Keratinocyte (primary cell): ENCODE results near the gene OGDH. TPM values are rescaled to one million over a fixed set of nuclear protein-coding genes. Genes with fewer than 3 reads are reported as not detected.
A peak's percentile ranks its signal among the peaks of the same experiment; 100 is the strongest.

ENCODE experiments used
- DNase-seq: peaks from one replicate; pipeline ENCODE4 v3.0.0-alpha.2; 2011; ENCODE audit warnings: low read depth, missing footprints, low spot score
- FAIRE-seq: peaks from 2 replicates; lab custom pipeline; 2011; peaks lifted over from hg19 to GRCh38; lab: Jason Lieb, UNC
- H2AFZ ChIP-seq: 2 replicates; pipeline ENCODE4 v1.6.0; 2012; ENCODE audit warnings: low read length, control low read depth, inconsistent platforms; ENCODE audit not compliant: control insufficient read depth
- H3K27ac ChIP-seq: 2 replicates; pipeline ENCODE4 v1.5.1; 2011; ENCODE audit warnings: low read length; ENCODE audit not compliant: control insufficient read depth, insufficient read depth
- H3K27me3 ChIP-seq: 3 replicates; pipeline ENCODE4 v1.6.0; 2011; ENCODE audit warnings: low read length; ENCODE audit not compliant: control insufficient read depth, insufficient read depth; ENCODE audit errors: extremely low read depth
- H3K36me3 ChIP-seq, 2 experiments: 2 replicates in 1 of 2; 3 replicates in 1 of 2; pipeline ENCODE4 v1.5.1; 2011; ENCODE audit warnings: low read length in 2 of 2, mild to moderate bottlenecking in 1 of 2; ENCODE audit not compliant: control insufficient read depth in 2 of 2, insufficient read depth in 2 of 2; ENCODE audit errors: extremely low read depth in 1 of 2
- H3K4me1 ChIP-seq: 3 replicates; pipeline ENCODE4 v1.5.1; 2011; ENCODE audit warnings: low read length; ENCODE audit not compliant: control insufficient read depth, insufficient read depth; ENCODE audit errors: extremely low read depth
- H3K4me2 ChIP-seq: 3 replicates; pipeline ENCODE4 v1.6.0; 2011; ENCODE audit warnings: low read depth, low read length; ENCODE audit not compliant: control insufficient read depth, insufficient read depth; ENCODE audit errors: extremely low read depth
- H3K4me3 ChIP-seq, 3 experiments: fragments of 200-600 bp in 1 of 3; sonication (generic) in 1 of 3; 2 replicates in 2 of 3; 3 replicates in 1 of 3; pipeline ENCODE4 v1.5.1; 2011 to 2016; ENCODE audit warnings: low read length in 3 of 3, mild to moderate bottlenecking in 3 of 3, control low read depth in 2 of 3, inconsistent platforms in 1 of 3, low read depth in 1 of 3, mixed read lengths in 1 of 3, mixed run types in 1 of 3, moderate library complexity in 1 of 3; ENCODE audit not compliant: control insufficient read depth in 2 of 3, insufficient read depth in 2 of 3; ENCODE audit errors: extremely low read depth in 1 of 3
- H3K79me2 ChIP-seq: 2 replicates; pipeline ENCODE4 v1.6.0; 2012; ENCODE audit warnings: low read length; ENCODE audit not compliant: control insufficient read depth, insufficient read depth
- H3K9ac ChIP-seq: 3 replicates; pipeline ENCODE4 v1.6.0; 2011; ENCODE audit warnings: low read length; ENCODE audit not compliant: control insufficient read depth, insufficient read depth; ENCODE audit errors: extremely low read depth
- H3K9me1 ChIP-seq: 3 replicates; pipeline ENCODE4 v1.6.0; 2011; ENCODE audit warnings: low read length; ENCODE audit not compliant: control insufficient read depth, insufficient read depth; ENCODE audit errors: extremely low read depth
- H3K9me3 ChIP-seq: 2 replicates; pipeline ENCODE4 v1.5.1; 2012; ENCODE audit warnings: low read depth, low read length; ENCODE audit not compliant: control insufficient read depth
- H4K20me1 ChIP-seq: 3 replicates; pipeline ENCODE4 v1.6.0; 2011; ENCODE audit warnings: low read length; ENCODE audit not compliant: control insufficient read depth, insufficient read depth; ENCODE audit errors: extremely low read depth
- EZH2 ChIP-seq: IDR thresholded peaks from one replicate; pipeline ENCODE4 v1.6.1; 2012; ENCODE audit warnings: inconsistent platforms, mild to moderate bottlenecking, low read length, moderate library complexity
- dilution Hi-C: fragments of 300-500 bp; cut with MboI; formaldehyde crosslinking; loops from one replicate; pipeline ENCODE4 v1.7.0; 2020; ENCODE audit warnings: low sequenced_read_pairs; ENCODE audit not compliant: extremely low pct_ligation_motif_present
- polyA plus RNA-seq, 5 experiments: library from polyadenylated mRNA; depleted of rRNA in 3 of 5; stranded (reverse) in 3 of 5; stranded (forward) in 1 of 5; unstranded in 1 of 5; fragments of >200 nt; gene quantifications; 1 replicate in 1 of 5; 2 replicates in 3 of 5; 3 replicates in 1 of 5; pipeline versions ENCODE4 v1.2.1 to v1.2.3, GENCODE V29; 2011 to 2012; ENCODE audit warnings: missing spikeins in 2 of 5, low read depth in 1 of 5, low replicate concordance in 1 of 5
- TF ChIP-seq, protein P1 (sequence below), 3 experiments: IDR thresholded peaks in 1 of 3; conservative IDR thresholded peaks in 1 of 3; optimal IDR thresholded peaks in 1 of 3; 2 replicates in 2 of 3; 3 replicates in 1 of 3; pipeline versions ENCODE3 to v1.5.1; 2011; ENCODE audit warnings: low read length in 3 of 3, mild to moderate bottlenecking in 3 of 3, moderate library complexity in 2 of 3, control low read depth in 1 of 3, inconsistent platforms in 1 of 3; ENCODE audit not compliant: insufficient read depth in 2 of 3; ENCODE audit errors: extremely low read depth in 1 of 3

OGDH gene
- polyA plus RNA-seq, 1 donor (not counting 4 experiments of a cell fraction or from before 2014, with no cell fraction given), result 46.4 TPM

DNA sequence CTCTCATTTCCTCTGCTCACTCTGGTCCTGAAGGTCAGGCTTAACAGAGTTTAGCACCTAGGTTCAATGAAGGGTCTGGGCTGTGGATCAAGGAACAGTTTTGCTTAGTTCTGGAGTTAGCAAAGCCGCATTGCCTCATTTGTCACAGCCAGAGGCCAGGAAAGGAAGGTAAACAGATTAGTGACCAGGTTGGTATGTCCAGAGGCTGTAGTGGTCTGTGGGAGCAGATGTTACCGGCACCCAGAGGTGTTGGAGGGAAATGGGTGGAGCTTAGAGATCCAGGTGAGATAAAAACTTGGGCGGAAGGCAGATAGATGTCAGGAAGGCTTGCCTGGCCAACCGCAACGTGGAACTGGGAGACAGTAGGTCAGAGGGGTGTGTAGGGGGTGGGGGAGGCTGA is 105.6 kb downstream of the OGDH start:
- Histone ChIP-seq H3K9ac (no peak overlapping the region), H3K9me3 (no peaks in the 10 kb centered on the region), H3K36me3 (peaks cover 7 to 10% of the 10 kb centered on the region in 2 experiments), H3K4me1 (peaks cover 11% of the 10 kb centered on the region), H2AFZ (no peak overlapping the region), H3K4me3 (no peak overlapping the region), H3K27ac (no peak overlapping the region), H3K9me1 (no peaks in the 10 kb centered on the region), H4K20me1 (no peaks in the 10 kb centered on the region), H3K79me2 (no peaks in the 10 kb centered on the region), H3K4me2 (no peak overlapping the region), H3K27me3 (no peaks in the 10 kb centered on the region)
- dilution Hi-C loops, result no loop called here
- no peak for DNase-seq
- no peak for TF ChIP-seq EZH2
- TF ChIP-seq, protein P1, sequence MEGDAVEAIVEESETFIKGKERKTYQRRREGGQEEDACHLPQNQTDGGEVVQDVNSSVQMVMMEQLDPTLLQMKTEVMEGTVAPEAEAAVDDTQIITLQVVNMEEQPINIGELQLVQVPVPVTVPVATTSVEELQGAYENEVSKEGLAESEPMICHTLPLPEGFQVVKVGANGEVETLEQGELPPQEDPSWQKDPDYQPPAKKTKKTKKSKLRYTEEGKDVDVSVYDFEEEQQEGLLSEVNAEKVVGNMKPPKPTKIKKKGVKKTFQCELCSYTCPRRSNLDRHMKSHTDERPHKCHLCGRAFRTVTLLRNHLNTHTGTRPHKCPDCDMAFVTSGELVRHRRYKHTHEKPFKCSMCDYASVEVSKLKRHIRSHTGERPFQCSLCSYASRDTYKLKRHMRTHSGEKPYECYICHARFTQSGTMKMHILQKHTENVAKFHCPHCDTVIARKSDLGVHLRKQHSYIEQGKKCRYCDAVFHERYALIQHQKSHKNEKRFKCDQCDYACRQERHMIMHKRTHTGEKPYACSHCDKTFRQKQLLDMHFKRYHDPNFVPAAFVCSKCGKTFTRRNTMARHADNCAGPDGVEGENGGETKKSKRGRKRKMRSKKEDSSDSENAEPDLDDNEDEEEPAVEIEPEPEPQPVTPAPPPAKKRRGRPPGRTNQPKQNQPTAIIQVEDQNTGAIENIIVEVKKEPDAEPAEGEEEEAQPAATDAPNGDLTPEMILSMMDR (optimal IDR thresholded peaks at IDR 0.05 in 1 of 3, IDR thresholded peaks at IDR 0.05 in 1 of 3, conservative IDR thresholded peaks at IDR 0.05 in 1 of 3; ENCODE audit: extremely low read depth in 1 of 3, insufficient read depth in 2 of 3, low read length in 3 of 3), result no peak
- peak; percentile 26 for FAIRE-seq

DNA sequence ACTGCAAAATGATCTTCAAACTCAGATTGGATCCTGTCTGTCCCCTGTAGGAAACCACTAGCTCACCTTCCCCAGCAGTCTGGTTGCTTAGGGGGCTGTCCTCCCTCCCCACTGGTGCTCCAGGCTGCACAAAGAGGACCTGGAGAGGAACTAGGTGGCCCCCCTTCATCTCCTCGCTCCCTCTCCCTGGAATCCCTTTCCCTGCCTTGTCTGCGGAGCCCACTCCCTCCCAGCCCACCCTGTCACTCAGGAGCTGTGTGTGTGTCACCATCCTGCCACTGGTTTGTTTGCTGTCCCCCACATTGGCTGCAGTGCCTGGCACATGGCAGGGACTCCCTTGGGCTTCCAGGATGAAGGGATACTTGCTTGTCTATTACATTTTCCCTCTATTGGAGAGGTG is 106.7 kb downstream of the OGDH start:
- H2AFZ ChIP-seq, result no peak overlapping the region
- no peak overlapping the region for H3K4me2 ChIP-seq
- H3K9me1 ChIP-seq, result no peaks in the 10 kb centered on the region
- H4K20me1 ChIP-seq, result no peaks in the 10 kb centered on the region
- no peaks in the 10 kb centered on the region for H3K27me3 ChIP-seq
- FAIRE-seq (no peak), DNase-seq (no peak)
- no peaks in the 10 kb centered on the region for H3K79me2 ChIP-seq
- peaks cover 11% of the 10 kb centered on the region for H3K4me1 ChIP-seq
- H3K4me3 ChIP-seq, result no peak overlapping the region
- H3K27ac ChIP-seq, result no peak overlapping the region
- peaks cover 0 to 3% of the 10 kb centered on the region in 2 experiments for H3K36me3 ChIP-seq
- H3K9me3 ChIP-seq, result no peaks in the 10 kb centered on the region
- H3K9ac ChIP-seq, result no peak overlapping the region
- TF ChIP-seq EZH2, result no peak
- TF ChIP-seq, protein P1 (optimal IDR thresholded peaks at IDR 0.05 in 1 of 3, IDR thresholded peaks at IDR 0.05 in 1 of 3, conservative IDR thresholded peaks at IDR 0.05 in 1 of 3; ENCODE audit: extremely low read depth in 1 of 3, insufficient read depth in 2 of 3, low read length in 3 of 3), result no peak
- dilution Hi-C loops, result no loop called here
